HepG2 (cell line): ENCODE measurements around the gene TPRN. TPM values are rescaled to one million over a fixed set of nuclear protein-coding genes. Genes with fewer than 3 reads are reported as not detected.

Experiments
- DNMT1 ChIP-seq: sonication (generic); formaldehyde crosslinking; IDR thresholded peaks from 2 replicates; pipeline ENCODE4 v1.5.1; 2020; ENCODE audit warnings: mild to moderate bottlenecking, missing genetic modification reagents
- FOXM1 ChIP-seq: sonication (generic); formaldehyde crosslinking; IDR thresholded peaks from 2 replicates; pipeline ENCODE4 v1.5.0; 2020; ENCODE audit warnings: missing genetic modification reagents
- GMEB1 ChIP-seq: sonication (generic); formaldehyde crosslinking; IDR thresholded peaks from 2 replicates; pipeline ENCODE4 v1.5.1; 2020; ENCODE audit warnings: missing genetic modification reagents, mild to moderate bottlenecking, borderline replicate concordance
- HDAC2 ChIP-seq: sonication (generic); formaldehyde crosslinking; IDR thresholded peaks from 2 replicates; pipeline ENCODE4 v1.4.0; 2020; ENCODE audit warnings: missing genetic modification reagents
- HDAC6 ChIP-seq: fragments of 200-600 bp; sonication (generic); IDR thresholded peaks from 2 replicates; pipeline ENCODE4 v1.7.0; 2017; ENCODE audit warnings: mild to moderate bottlenecking, antibody characterized with exemption, low read length, low read depth
- HIC2 ChIP-seq: sonication (generic); formaldehyde crosslinking; IDR thresholded peaks from 2 replicates; pipeline ENCODE4 v1.9.0; 2022; ENCODE audit warnings: low read depth, missing genetic modification reagents
- HNRNPLL ChIP-seq: fragments of 200-400 bp; formaldehyde crosslinking; IDR thresholded peaks from 2 replicates; pipeline ENCODE4 v1.6.1; 2017; ENCODE audit warnings: mild to moderate bottlenecking, low read depth, low read length; ENCODE audit not compliant: poor library complexity, severe bottlenecking
- KAT7 ChIP-seq: IDR thresholded peaks from 2 replicates; pipeline ENCODE4 v1.6.1; 2018; ENCODE audit warnings: borderline replicate concordance, missing compliant biosample characterization
- KDM4B ChIP-seq: sonication (generic); formaldehyde crosslinking; IDR thresholded peaks from 2 replicates; pipeline ENCODE4 v1.4.0; 2020; ENCODE audit warnings: missing genetic modification reagents
- LCORL ChIP-seq, 2 experiments: fragments of 450-650 bp in 1 of 2; sonication (generic) in 1 of 2; formaldehyde crosslinking in 1 of 2; IDR thresholded peaks; 2 replicates each; pipeline versions ENCODE4 v1.5.0 to v1.6.1; 2017 to 2020; ENCODE audit warnings: antibody characterized with exemption in 1 of 2, missing genetic modification reagents in 1 of 2
- MED1 ChIP-seq: sonication (generic); formaldehyde crosslinking; IDR thresholded peaks from 2 replicates; pipeline ENCODE4 v1.4.0; 2020; ENCODE audit warnings: missing genetic modification reagents
- NFIB ChIP-seq: sonication (generic); formaldehyde crosslinking; IDR thresholded peaks from 2 replicates; pipeline ENCODE4 v1.9.0; 2021; ENCODE audit warnings: missing genetic modification reagents, mild to moderate bottlenecking, borderline replicate concordance
- PCBP2 ChIP-seq: fragments of 200-400 bp; formaldehyde crosslinking; optimal IDR thresholded peaks from 2 replicates; pipeline ENCODE3; 2018; ENCODE audit warnings: low read length, low read depth; ENCODE audit not compliant: poor library complexity, severe bottlenecking
- POGK ChIP-seq: sonication (generic); formaldehyde crosslinking; conservative IDR thresholded peaks from 2 replicates; pipeline ENCODE4 v1.8.0; 2022; ENCODE audit warnings: mild to moderate bottlenecking, moderate library complexity, missing genetic modification reagents
- SOX6 ChIP-seq, 2 experiments: fragments of 450-650 bp in 1 of 2; sonication (generic) in 1 of 2; formaldehyde crosslinking in 1 of 2; IDR thresholded peaks; 2 replicates each; pipeline versions ENCODE4 v1.4.0 to v1.6.1; 2017 to 2020; ENCODE audit warnings: antibody characterized with exemption in 1 of 2, mild to moderate bottlenecking in 1 of 2, missing genetic modification reagents in 1 of 2
- TFDP2 ChIP-seq: sonication (generic); formaldehyde crosslinking; IDR thresholded peaks from 2 replicates; pipeline ENCODE4 v1.4.0; 2020; ENCODE audit warnings: missing genetic modification reagents
- ZNF275 ChIP-seq: sonication (generic); formaldehyde crosslinking; IDR thresholded peaks from 2 replicates; pipeline ENCODE4 v1.8.0; 2022; ENCODE audit warnings: missing genetic modification reagents, mild to moderate bottlenecking, inconsistent platforms, borderline replicate concordance
- ZNF607 ChIP-seq: sonication (generic); formaldehyde crosslinking; IDR thresholded peaks from 2 replicates; pipeline ENCODE4 v1.5.1; 2020; ENCODE audit warnings: missing genetic modification reagents, mild to moderate bottlenecking, borderline replicate concordance
- ZNF773 ChIP-seq: sonication (generic); formaldehyde crosslinking; IDR thresholded peaks from 2 replicates; pipeline ENCODE4 v1.4.0; 2020; ENCODE audit warnings: missing genetic modification reagents, borderline replicate concordance
- ZNF777 ChIP-seq: sonication (generic); formaldehyde crosslinking; IDR thresholded peaks from 2 replicates; pipeline ENCODE4 v1.4.0; 2020; ENCODE audit warnings: missing genetic modification reagents
- polyA plus RNA-seq, 8 experiments: library from polyadenylated mRNA; depleted of rRNA in 3 of 8; stranded (reverse) in 7 of 8; unstranded in 1 of 8; fragments of >200 nt; fragmentation: Illumina TruSeq in 4 of 8; extraction: Trizol in 4 of 8; gene quantifications; 2 replicates each; pipeline versions ENCODE4 v1.2.1 to v1.2.3, GENCODE V29; 2011 to 2016; ENCODE audit warnings: low read depth in 4 of 8, missing spikeins in 1 of 8, mixed read lengths in 1 of 8; ENCODE audit not compliant: insufficient read depth in 1 of 8
- total RNA-seq, 5 experiments: library from RNA; depleted of rRNA; stranded (reverse); fragments of >200 nt; fragmentation: Illumina TruSeq; extraction: Trizol; gene quantifications; 2 replicates each; pipeline ENCODE4 v1.2.3, GENCODE V29; 2016; ENCODE audit warnings: low read depth in 1 of 5

Gene TPRN
- total and polyA plus RNA-seq, 2 of the 13 experiments (the other 11 are each of a cell fraction or from before 2014, with no cell fraction given), result 10.1 to 19.2 TPM

GRCh38 chr9:137236238-137236935 lies 35.8 kb upstream of the TPRN start (continued):
- TF ChIP-seq HIC2 (CRISPR knock-in tag) (peak; percentile 45; the same call in 1 of the 2 replicates), HDAC6 (no peak), ZNF275 (CRISPR knock-in tag) (no peak; the same call in none of the 2 replicates), KDM4B (CRISPR knock-in tag) (0 out of 2 replicates have a peak, but pooled peaks have one; percentile 69), TFDP2 (peak; percentile 70; the same call in 1 of the 2 replicates), LCORL (IDR thresholded peaks at IDR 0.05) (no peak), LCORL (CRISPR knock-in tag; IDR thresholded peaks at IDR 0.05) (peak; percentile 88; the same call in 1 of the 2 replicates), POGK (peak; percentile 79; the same call in 1 of the 2 replicates), MED1 (peak; percentile 89), NFIB (CRISPR knock-in tag) (no peak), FOXM1 (no peak), KAT7 (peak; percentile 29; the same call in 1 of the 2 replicates), ZNF773 (CRISPR knock-in tag) (0 out of 2 replicates have a peak, but pooled peaks have one; percentile 33), HNRNPLL (peak; percentile 77), HDAC2 (CRISPR knock-in tag) (peak; percentile 76), DNMT1 (CRISPR knock-in tag) (no peak), SOX6 (IDR thresholded peaks at IDR 0.05) (no peak), SOX6 (CRISPR knock-in tag; IDR thresholded peaks at IDR 0.05) (peak; percentile 74), GMEB1 (CRISPR knock-in tag) (peak; percentile 68; the same call in 1 of the 2 replicates), PCBP2 (no peak), ZNF607 (CRISPR knock-in tag) (peak; percentile 53; the same call in 1 of the 2 replicates), ZNF777 (peak; percentile 51; the same call in 1 of the 2 replicates)
